DOHH2 (cell line): ENCODE measurements around the gene GNG4.

ENCODE experiments used
- H3F3A ChIP-seq: fragments of 200-600 bp; sonication (generic), shearing (Covaris generic); 2 replicates; pipeline ENCODE4 v1.6.0; 2016; ENCODE audit warnings: antibody characterized with exemption, mild to moderate bottlenecking; ENCODE audit not compliant: control insufficient read depth, insufficient read depth
- H3K27ac ChIP-seq: fragments of 200-600 bp; sonication (generic); 2 replicates; pipeline ENCODE4 v1.5.1; 2014; ENCODE audit warnings: low read depth, mild to moderate bottlenecking, low read length, moderate library complexity
- H3K27me3 ChIP-seq: fragments of 200-600 bp; sonication (generic); 2 replicates; pipeline ENCODE4 v1.6.1; 2014; ENCODE audit warnings: mild to moderate bottlenecking, low read length, mixed read lengths; ENCODE audit not compliant: control insufficient read depth
- H3K36me3 ChIP-seq: fragments of 200-600 bp; sonication (generic); 2 replicates; pipeline ENCODE4 v1.6.1; 2014; ENCODE audit warnings: mild to moderate bottlenecking, low read length, moderate library complexity, mixed read lengths; ENCODE audit not compliant: control insufficient read depth
- H3K4me1 ChIP-seq: fragments of 200-600 bp; sonication (generic); 2 replicates; pipeline ENCODE4 v1.6.1; 2014; ENCODE audit warnings: mild to moderate bottlenecking, low read length, mixed read lengths; ENCODE audit not compliant: control insufficient read depth
- H3K4me2 ChIP-seq: fragments of 200-600 bp; sonication (generic); 2 replicates; pipeline ENCODE4 v1.6.0; 2014; ENCODE audit warnings: mild to moderate bottlenecking, low read length, moderate library complexity
- H3K4me3 ChIP-seq: fragments of 200-600 bp; sonication (generic); 2 replicates; pipeline ENCODE4 v1.5.1; 2014; ENCODE audit warnings: mild to moderate bottlenecking, low read length, mixed read lengths
- H3K79me2 ChIP-seq: fragments of 200-600 bp; sonication (generic); 2 replicates; pipeline ENCODE4 v1.6.1; 2014; ENCODE audit warnings: mild to moderate bottlenecking, low read length, mixed read lengths; ENCODE audit not compliant: control insufficient read depth
- H3K9me2 ChIP-seq: fragments of 200-600 bp; sonication (generic); replicated peaks from 2 replicates; pipeline ENCODE4 v1.6.1; 2014; ENCODE audit warnings: mild to moderate bottlenecking, low read length, mixed read lengths; ENCODE audit not compliant: control insufficient read depth
- H3K9me3 ChIP-seq: fragments of 200-600 bp; sonication (generic); 2 replicates; pipeline ENCODE4 v1.6.1; 2014; ENCODE audit warnings: antibody characterized with exemption, low read length, mixed read lengths; ENCODE audit not compliant: control insufficient read depth, insufficient read depth
- H4K20me1 ChIP-seq: fragments of 200-600 bp; sonication (generic); 2 replicates; pipeline ENCODE4 v1.6.0; 2014; ENCODE audit warnings: low read depth, mild to moderate bottlenecking, antibody characterized with exemption, low read length, moderate library complexity; ENCODE audit not compliant: control insufficient read depth, insufficient read depth
- CTCF ChIP-seq: fragments of 200-600 bp; sonication (generic); IDR thresholded peaks from one replicate; pipeline ENCODE4 v1.5.1; 2014; ENCODE audit warnings: antibody characterized with exemption, mild to moderate bottlenecking, low read depth, low read length; ENCODE audit not compliant: poor library complexity, severe bottlenecking
- EZH2phosphoT487 ChIP-seq: fragments of 200-600 bp; sonication (generic); IDR thresholded peaks from 2 replicates; pipeline ENCODE4 v1.6.1; 2017; ENCODE audit warnings: borderline replicate concordance, mild to moderate bottlenecking, antibody characterized with exemption, low read length, moderate library complexity, mixed read lengths

The GNG4 gene

GRCh38 chr1:235601104-235601503, 48.5 kb downstream of the GNG4 start:
- no peaks in the 10 kb centered on the region for H3K79me2 ChIP-seq
- H4K20me1 ChIP-seq = no peaks in the 10 kb centered on the region
- no peak overlapping the region for H3K27ac ChIP-seq
- H3K9me2 ChIP-seq = no peaks in the 10 kb centered on the region
- H3K4me3 ChIP-seq = no peak overlapping the region
- no peaks in the 10 kb centered on the region for H3K9me3 ChIP-seq
- H3F3A ChIP-seq = no peaks in the 10 kb centered on the region
- no peak overlapping the region for H3K4me2 ChIP-seq
- H3K36me3 ChIP-seq = no peaks in the 10 kb centered on the region
- H3K27me3 ChIP-seq = no peaks in the 10 kb centered on the region
- peak; percentile 74 for TF ChIP-seq CTCF
- no peak for TF ChIP-seq EZH2phosphoT487
- no peaks in the 10 kb centered on the region for H3K4me1 ChIP-seq

GRCh38 chr1:235599536-235599935, 50.0 kb downstream of the GNG4 start:
- Histone ChIP-seq H4K20me1 (no peaks in the 10 kb centered on the region), H3K27ac (no peak overlapping the region), H3K4me2 (no peak overlapping the region), H3K4me1 (no peaks in the 10 kb centered on the region), H3F3A (no peaks in the 10 kb centered on the region), H3K36me3 (no peaks in the 10 kb centered on the region), H3K4me3 (no peak overlapping the region), H3K27me3 (no peaks in the 10 kb centered on the region), H3K9me3 (no peaks in the 10 kb centered on the region), H3K79me2 (no peaks in the 10 kb centered on the region), H3K9me2 (no peaks in the 10 kb centered on the region)
- TF ChIP-seq EZH2phosphoT487 = no peak
- TF ChIP-seq CTCF = no peak

- Histone ChIP-seq H3K27ac (no peak overlapping the region), H3K9me2 (no peaks in the 10 kb centered on the region), H3K36me3 (no peaks in the 10 kb centered on the region), H4K20me1 (no peaks in the 10 kb centered on the region), H3K9me3 (no peaks in the 10 kb centered on the region), H3K27me3 (no peaks in the 10 kb centered on the region), H3K4me2 (no peak overlapping the region), H3K4me3 (no peak overlapping the region), H3K4me1 (no peaks in the 10 kb centered on the region), H3K79me2 (no peaks in the 10 kb centered on the region), H3F3A (no peaks in the 10 kb centered on the region)
- peak; percentile 43 for TF ChIP-seq CTCF
- no peak for TF ChIP-seq EZH2phosphoT487
These were observed 51.6 kb downstream of the GNG4 start for GRCh38 chr1:235597867-235598553.
